H1 (cell line): ENCODE results near the gene ERH. TPM values are rescaled to one million over a fixed set of nuclear protein-coding genes. Genes with fewer than 3 reads are reported as not detected.

Experiments used
- CTCF ChIA-PET: fragments of 300-600 bp; sonication (Branson Sonifier 250); formaldehyde crosslinking; loops from one replicate; lab custom pipeline; 2021; ENCODE audit not compliant: partially characterized antibody; lab: Charles Lee
- POLR2A ChIA-PET: fragments of 300-600 bp; sonication (Branson Sonifier 250); formaldehyde crosslinking; loops from one replicate; lab custom pipeline; 2021; ENCODE audit warnings: inconsistent platforms; ENCODE audit not compliant: partially characterized antibody; lab: Charles Lee
- DNase-seq, 2 experiments: peaks; one replicate each; pipeline versions ENCODE4 v3.0.0 to v3.0.0-alpha.2; 2010 to 2022; ENCODE audit warnings: low spot score in 2 of 2, low read depth in 1 of 2, mixed read lengths in 1 of 2
- FAIRE-seq: peaks from 2 replicates; lab custom pipeline; 2011; peaks lifted over from hg19 to GRCh38; lab: Jason Lieb, UNC
- H2AFZ ChIP-seq: 2 replicates; pipeline ENCODE4 v1.8.1; 2012; ENCODE audit warnings: low read length, inconsistent platforms
- H2AK5ac ChIP-seq: 2 replicates; pipeline ENCODE4 v1.6.1; 2013; ENCODE audit warnings: low read depth, low read length
- H2BK120ac ChIP-seq: replicated peaks from 2 replicates; pipeline ENCODE3; 2013; ENCODE audit warnings: low read depth, low read length, inconsistent platforms
- H2BK12ac ChIP-seq: 2 replicates; pipeline ENCODE4 v1.6.1; 2013; ENCODE audit warnings: low read depth, low read length
- H2BK15ac ChIP-seq: 2 replicates; pipeline ENCODE4 v1.6.1; 2013; ENCODE audit warnings: low read length
- H2BK20ac ChIP-seq: 2 replicates; pipeline ENCODE4 v1.6.1; 2013; ENCODE audit warnings: low read length
- H2BK5ac ChIP-seq: 2 replicates; pipeline ENCODE4 v1.6.1; 2013; ENCODE audit warnings: low read depth, low read length
- H3K14ac ChIP-seq: 2 replicates; pipeline ENCODE4 v1.6.1; 2013; ENCODE audit warnings: inconsistent platforms; ENCODE audit not compliant: insufficient read length
- H3K18ac ChIP-seq: 2 replicates; pipeline ENCODE4 v1.6.1; 2013; ENCODE audit warnings: low read length; ENCODE audit errors: extremely low read depth
- H3K23ac ChIP-seq: 2 replicates; pipeline ENCODE4 v1.6.1; 2013; ENCODE audit warnings: inconsistent platforms; ENCODE audit not compliant: insufficient read length
- H3K23me2 ChIP-seq: 2 replicates; pipeline ENCODE4 v1.6.1; 2013; ENCODE audit warnings: low read depth, low read length
- H3K27ac ChIP-seq: 2 replicates; pipeline ENCODE4 v1.6.1; 2011; ENCODE audit warnings: low read depth, low read length, inconsistent platforms
- H3K27me3 ChIP-seq, 4 experiments: replicated peaks in 1 of 4; 1 replicate in 1 of 4; 2 replicates in 3 of 4; pipeline versions ENCODE4 v1.6.1 to v1.8.1; 2011 to 2013; ENCODE audit warnings: low read length in 3 of 4, mild to moderate bottlenecking in 3 of 4, inconsistent platforms in 2 of 4, mixed read lengths in 2 of 4, moderate library complexity in 1 of 4; ENCODE audit not compliant: control insufficient read depth in 3 of 4, insufficient read depth in 3 of 4; ENCODE audit errors: extremely low read depth in 1 of 4
- H3K36me3 ChIP-seq, 4 experiments: 2 replicates each; pipeline versions ENCODE4 v1.6.1 to v1.8.1; 2011 to 2013; ENCODE audit warnings: mild to moderate bottlenecking in 4 of 4, low read length in 3 of 4, moderate library complexity in 2 of 4, control low read depth in 1 of 4, inconsistent platforms in 1 of 4; ENCODE audit not compliant: insufficient read depth in 4 of 4, control insufficient read depth in 2 of 4
- H3K4ac ChIP-seq: replicated peaks from 2 replicates; pipeline ENCODE3; 2013; ENCODE audit warnings: low read length, low read depth, mixed read lengths, inconsistent platforms; ENCODE audit not compliant: insufficient read length
- H3K4me1 ChIP-seq, 4 experiments: replicated peaks in 1 of 4; 1 replicate in 1 of 4; 2 replicates in 3 of 4; pipeline versions ENCODE4 v1.6.1 to v1.8.1; 2011 to 2013; ENCODE audit warnings: low read length in 3 of 4, inconsistent platforms in 2 of 4, mixed read lengths in 1 of 4; ENCODE audit not compliant: insufficient read depth in 4 of 4, control insufficient read depth in 3 of 4
- H3K4me2 ChIP-seq, 2 experiments: 2 replicates each; pipeline versions ENCODE4 v1.6.1 to v1.8.1; 2011 to 2013; ENCODE audit warnings: low read depth in 2 of 2, low read length in 2 of 2, control low read depth in 1 of 2, inconsistent platforms in 1 of 2, mild to moderate bottlenecking in 1 of 2; ENCODE audit not compliant: insufficient read depth in 1 of 2
- H3K4me3 ChIP-seq, 4 experiments: fragments of 200-600, 300-600 bp in 1 of 4; sonication (generic), shearing (Covaris generic), sonication (Bioruptor Twin) in 1 of 4; 2 replicates each; pipeline versions ENCODE4 v1.5.1 to v1.8.1; 2011 to 2016; ENCODE audit warnings: low read length in 4 of 4, low read depth in 3 of 4, control low read depth in 2 of 4, inconsistent platforms in 2 of 4, mild to moderate bottlenecking in 2 of 4, mixed read lengths in 1 of 4, moderate library complexity in 1 of 4; ENCODE audit not compliant: insufficient read depth in 2 of 4; ENCODE audit errors: extremely low read depth in 1 of 4
- H3K56ac ChIP-seq: replicated peaks from 2 replicates; pipeline ENCODE3; 2013; ENCODE audit warnings: low read depth, mild to moderate bottlenecking, mixed read lengths, low read length, inconsistent platforms; ENCODE audit not compliant: insufficient read length
- H3K79me1 ChIP-seq: 2 replicates; pipeline ENCODE4 v1.6.1; 2013; ENCODE audit warnings: low read depth, low read length, control low read depth
- H3K79me2 ChIP-seq, 2 experiments: 2 replicates each; pipeline versions ENCODE4 v1.6.1 to v1.8.1; 2012 to 2013; ENCODE audit warnings: low read length in 2 of 2, mild to moderate bottlenecking in 2 of 2, inconsistent platforms in 1 of 2; ENCODE audit not compliant: insufficient read depth in 2 of 2, control insufficient read depth in 1 of 2
- H3K9ac ChIP-seq, 4 experiments: replicated peaks in 1 of 4; 1 replicate in 1 of 4; 2 replicates in 3 of 4; pipeline versions ENCODE4 v1.6.1 to v1.8.1; 2011 to 2013; ENCODE audit warnings: low read depth in 3 of 4, low read length in 3 of 4, control low read depth in 2 of 4, mild to moderate bottlenecking in 2 of 4, moderate library complexity in 2 of 4, inconsistent platforms in 1 of 4; ENCODE audit errors: extremely low read depth in 1 of 4
- H3K9me3 ChIP-seq, 2 experiments: 2 replicates each; pipeline versions ENCODE4 v1.6.1 to v1.8.1; 2012 to 2013; ENCODE audit warnings: mild to moderate bottlenecking in 2 of 2, moderate library complexity in 2 of 2, control low read depth in 1 of 2, inconsistent platforms in 1 of 2, low read depth in 1 of 2, low read length in 1 of 2, mixed read lengths in 1 of 2; ENCODE audit not compliant: insufficient read depth in 2 of 2
- H4K20me1 ChIP-seq, 2 experiments: replicated peaks in 1 of 2; 2 replicates each; pipeline versions ENCODE3 to v1.8.1; 2011 to 2013; ENCODE audit warnings: inconsistent platforms in 2 of 2, low read length in 2 of 2, mild to moderate bottlenecking in 1 of 2; ENCODE audit not compliant: insufficient read depth in 2 of 2, control insufficient read depth in 1 of 2
- H4K5ac ChIP-seq: 2 replicates; pipeline ENCODE4 v1.6.1; 2013; ENCODE audit warnings: low read length, low read depth, mixed read lengths, inconsistent platforms; ENCODE audit not compliant: insufficient read length
- H4K8ac ChIP-seq: 2 replicates; pipeline ENCODE4 v1.8.0; 2013; ENCODE audit warnings: mild to moderate bottlenecking, moderate library complexity, low read length, inconsistent platforms; ENCODE audit not compliant: insufficient read depth; ENCODE audit errors: extremely low read depth
- H4K91ac ChIP-seq: replicated peaks from 2 replicates; pipeline ENCODE3; 2013; ENCODE audit warnings: low read length, mixed read lengths, inconsistent platforms; ENCODE audit not compliant: insufficient read length
- BRCA1 ChIP-seq: IDR thresholded peaks from 2 replicates; pipeline ENCODE4 v1.6.1; 2012; ENCODE audit warnings: low read depth, low read length, improper control_type of control experiment
- CHD1 ChIP-seq: IDR thresholded peaks from 2 replicates; pipeline ENCODE4 v1.6.1; 2012; ENCODE audit warnings: low read depth, low read length, improper control_type of control experiment
- CHD2 ChIP-seq: IDR thresholded peaks from 2 replicates; pipeline ENCODE4 v1.6.1; 2012; ENCODE audit warnings: low read length, improper control_type of control experiment
- CREB1 ChIP-seq: IDR thresholded peaks from 2 replicates; pipeline ENCODE4 v1.6.1; 2012; ENCODE audit warnings: inconsistent platforms
- E2F6 ChIP-seq: IDR thresholded peaks from 2 replicates; pipeline ENCODE4 v1.6.1; 2012; ENCODE audit warnings: inconsistent platforms
- EGR1 ChIP-seq: IDR thresholded peaks from 2 replicates; pipeline ENCODE4 v1.6.1; 2011; ENCODE audit warnings: low read depth, low read length, borderline replicate concordance
- GABPA ChIP-seq: IDR thresholded peaks from 2 replicates; pipeline ENCODE4 v1.6.1; 2011; ENCODE audit warnings: mild to moderate bottlenecking, low read length, moderate library complexity, borderline replicate concordance; ENCODE audit not compliant: insufficient read depth
- HDAC2 ChIP-seq, 2 experiments: fragments of 300-600 bp in 1 of 2; sonication (generic) in 1 of 2; IDR thresholded peaks; 2 replicates each; pipeline ENCODE4 v1.6.1; 2011 to 2012; ENCODE audit warnings: low read depth in 2 of 2, low read length in 2 of 2, mild to moderate bottlenecking in 2 of 2, moderate library complexity in 2 of 2, borderline replicate concordance in 1 of 2, inconsistent platforms in 1 of 2
- JUN ChIP-seq: IDR thresholded peaks from 2 replicates; pipeline ENCODE4 v1.6.1; 2011; ENCODE audit warnings: low read depth, mild to moderate bottlenecking, improper control_type of control experiment, low read length
- KDM1A ChIP-seq: fragments of 200-600, 300-600 bp; sonication (generic); IDR thresholded peaks from 2 replicates; pipeline ENCODE4 v1.7.1; 2016; ENCODE audit warnings: mild to moderate bottlenecking, low read length, borderline replicate concordance
- PHF8 ChIP-seq: fragments of 200-600 bp; sonication (generic); conservative IDR thresholded peaks from 2 replicates; pipeline ENCODE4 v1.7.1; 2012; ENCODE audit warnings: low read depth, mild to moderate bottlenecking, inconsistent platforms, low read length, moderate library complexity
- SP2 ChIP-seq: IDR thresholded peaks from 2 replicates; pipeline ENCODE4 v1.6.1; 2012; ENCODE audit warnings: mild to moderate bottlenecking, low read length, inconsistent platforms
- TAF1 ChIP-seq: IDR thresholded peaks from 2 replicates; pipeline ENCODE4 v1.6.1; 2011; ENCODE audit warnings: mild to moderate bottlenecking, low read depth, low read length
- YY1 ChIP-seq: IDR thresholded peaks from 2 replicates; pipeline ENCODE4 v1.6.1; 2011; ENCODE audit warnings: low read depth, mild to moderate bottlenecking, low read length
- WGBS, 2 experiments: shearing (Covaris generic) in 1 of 2; methylation state at CpG; one replicate each; pipeline versions ENCODE4 v1.1.6 to v1.1.7; 2013 to 2015; ENCODE audit warnings: low lambda C conversion rate in 2 of 2, mixed read lengths in 2 of 2, inconsistent platforms in 1 of 2, low coverage in 1 of 2, missing lambda C conversion rate in 1 of 2; ENCODE audit not compliant: insufficient replicate concordance in 2 of 2, insufficient coverage in 1 of 2, insufficient read length in 1 of 2; ENCODE audit errors: extremely low coverage in 1 of 2, missing lambda C conversion rate in 1 of 2; 5-methylcytosine and 5-hydroxymethylcytosine counted together
- polyA plus RNA-seq, 7 experiments: library from polyadenylated mRNA; depleted of rRNA in 3 of 7; stranded (reverse) in 5 of 7; unstranded in 2 of 7; fragments of >200 nt in 5 of 7; fragments of 200-250 nt in 2 of 7; gene quantifications; 1 replicate in 5 of 7; 2 replicates in 1 of 7; 4 replicates in 1 of 7; pipeline versions ENCODE4 v1.2.1 to v1.2.3, GENCODE V29; 2011 to 2013; ENCODE audit warnings: missing spikeins in 2 of 7, mixed read lengths in 2 of 7
- total RNA-seq: library from RNA; stranded (reverse); fragmentation: NEBNext Ultra II Directional; extraction: Animal tissue kit (Norgen Biotek cat#: 25700); gene quantifications from 2 replicates; pipeline ENCODE4 v1.2.1, GENCODE V29; 2021

Gene ERH
- total and polyA plus RNA-seq, 2 of the 8 experiments (the other 6 are each of a cell fraction or from before 2014, with no cell fraction given), result 329 to 454 TPM

GRCh38 chr14:69337984-69338383 lies 60.1 kb downstream of the ERH start:
- no peaks in the 10 kb centered on the region for H3K23me2 ChIP-seq
- no peak overlapping the region for H2BK15ac ChIP-seq
- WGBS, 2 experiments, result 98% methylated on average over 5 of the region's 5 CpGs; no CpG with 5 or more reads in 1 of the 2 experiments
- H2AFZ ChIP-seq, result no peak overlapping the region
- no peak overlapping the region for H2BK20ac ChIP-seq
- no peak overlapping the region for H4K5ac ChIP-seq
- H3K36me3 ChIP-seq, result no peaks in the 10 kb centered on the region
- H4K20me1 ChIP-seq, result peaks cover 0 to under 1% of the 10 kb centered on the region in 2 experiments
- FAIRE-seq (no peak), DNase-seq (no peak)
- H3K27ac ChIP-seq, result no peak overlapping the region
- H2AK5ac ChIP-seq, result no peak overlapping the region
- no peaks in the 10 kb centered on the region for H3K9me3 ChIP-seq
- H2BK120ac ChIP-seq, result no peak overlapping the region
- H2BK12ac ChIP-seq, result no peak overlapping the region
- H3K4me3 ChIP-seq, result no peak overlapping the region
- no peak overlapping the region for H3K56ac ChIP-seq
- H4K91ac ChIP-seq, result no peak overlapping the region
- H3K79me2 ChIP-seq, result no peaks in the 10 kb centered on the region
- H3K79me1 ChIP-seq, result no peaks in the 10 kb centered on the region
- peaks cover 0 to 2% (median 0%) of the 10 kb centered on the region in 4 experiments; a peak in 1 of 7 replicates for H3K4me1 ChIP-seq
- H3K9ac ChIP-seq, result no peak overlapping the region
- ChIA-PET CTCF (interaction anchor here (0.6 to 12.0 kb wide), 4 partner anchors 7 to 198 kb away, joined by 3 to 140 read pairs (median 4); no protein-coding TSS in a partner anchor), POLR2A (interaction anchor here (1.1 kb wide), 1 partner anchor 16 kb away, joined by 3 read pairs; no protein-coding TSS in a partner anchor)
- no peak overlapping the region for H3K23ac ChIP-seq
- H3K27me3 ChIP-seq, result no peaks in the 10 kb centered on the region
- H3K4me2 ChIP-seq, result no peak overlapping the region
- no peak overlapping the region for H2BK5ac ChIP-seq
- no peak overlapping the region for H4K8ac ChIP-seq
- no peak overlapping the region for H3K18ac ChIP-seq
- no peak overlapping the region for H3K14ac ChIP-seq
- no peak overlapping the region for H3K4ac ChIP-seq
- TF ChIP-seq HDAC2 (IDR thresholded peaks at IDR 0.05; ENCODE audit: borderline replicate concordance in 1 of 2, low read depth in 2 of 2, low read length in 2 of 2) (no peak), SP2 (no peak), CHD2 (no peak), JUN (no peak), BRCA1 (no peak), PHF8 (no peak), KDM1A (no peak), CHD1 (no peak), GABPA (no peak), EGR1 (no peak), CREB1 (no peak), TAF1 (no peak), E2F6 (no peak), YY1 (no peak)
